GM23338 (cell line): Measurements from ENCODE around the gene EMC1.

Source experiments
- CREB1 ChIP-seq: fragments of 250-450 bp; sonication (Bioruptor Pico); IDR thresholded peaks from 2 replicates; pipeline ENCODE4 v1.5.0; 2020; ENCODE audit warnings: low read depth, mild to moderate bottlenecking, moderate library complexity
- CTCF ChIP-seq, 2 experiments: fragments of 200-600 bp in 1 of 2; sonication (generic) in 1 of 2; conservative IDR thresholded peaks; 2 replicates each; pipeline versions ENCODE4 v1.5.1 to v1.6.1; 2016 to 2017; ENCODE audit warnings: antibody characterized with exemption in 2 of 2, low read depth in 2 of 2, mild to moderate bottlenecking in 2 of 2, moderate library complexity in 1 of 2
- ETS1 ChIP-seq: IDR thresholded peaks from 2 replicates; pipeline ENCODE4 v1.6.1; 2016; ENCODE audit warnings: antibody characterized with exemption
- EZH2 ChIP-seq: fragments of 200-600 bp; sonication (generic); IDR thresholded peaks from one replicate; pipeline ENCODE4 v1.8.0; 2017; ENCODE audit warnings: antibody characterized with exemption, mild to moderate bottlenecking, low read depth; ENCODE audit not compliant: unreplicated experiment
- EZH2phosphoT487 ChIP-seq: fragments of 200-600 bp; sonication (generic); IDR thresholded peaks from one replicate; pipeline ENCODE4 v1.8.1; 2018; ENCODE audit warnings: antibody characterized with exemption; ENCODE audit not compliant: unreplicated experiment
- JUNB ChIP-seq: IDR thresholded peaks from one replicate; pipeline ENCODE4 v1.6.1; 2016; ENCODE audit warnings: antibody characterized with exemption; ENCODE audit not compliant: unreplicated experiment
- NANOG ChIP-seq: IDR thresholded peaks from 2 replicates; pipeline ENCODE4 v1.6.1; 2016; ENCODE audit warnings: antibody characterized with exemption, borderline replicate concordance
- POLR2AphosphoS5 ChIP-seq: IDR thresholded peaks from 2 replicates; pipeline ENCODE4 v1.6.1; 2016; ENCODE audit warnings: antibody characterized with exemption, low read depth
- REST ChIP-seq: IDR thresholded peaks from one replicate; pipeline ENCODE4 v1.6.1; 2018; ENCODE audit warnings: antibody characterized with exemption; ENCODE audit not compliant: unreplicated experiment
- STAT1 ChIP-seq: IDR thresholded peaks from one replicate; pipeline ENCODE4 v1.6.1; 2016; ENCODE audit warnings: antibody characterized with exemption; ENCODE audit not compliant: unreplicated experiment
- ZNF114 ChIP-seq: fragments of 250-450 bp; sonication (Bioruptor Pico); IDR thresholded peaks from 2 replicates; pipeline ENCODE4 v1.5.0; 2020; ENCODE audit warnings: mild to moderate bottlenecking, moderate library complexity
- ZNF462 ChIP-seq: fragments of 250-450 bp; sonication (Bioruptor Pico); IDR thresholded peaks from 2 replicates; pipeline ENCODE4 v1.5.0; 2020; ENCODE audit warnings: mild to moderate bottlenecking, moderate library complexity

- no peak for TF ChIP-seq CREB1 (CRISPR knock-in tag)
- no peak for TF ChIP-seq CTCF (conservative IDR thresholded peaks at IDR 0.05; ENCODE audit: low read depth in 2 of 2)
- TF ChIP-seq POLR2AphosphoS5 = no peak
- no peak for TF ChIP-seq JUNB
- no peak for TF ChIP-seq REST
- TF ChIP-seq ZNF114 = no peak
- no peak for TF ChIP-seq EZH2phosphoT487
- TF ChIP-seq EZH2 = no peak
- TF ChIP-seq NANOG = no peak
- TF ChIP-seq ETS1 = no peak
- TF ChIP-seq STAT1 = no peak
- no peak for TF ChIP-seq ZNF462
Measured at GRCh38 chr1:19260211-19261138, 9.2 kb upstream of the EMC1 start.
